SU-DHL-6 (cell line): ENCODE data around the gene MAEL.

Experiments
- EZH2phosphoT487 ChIP-seq: fragments of 200-600 bp; sonication (generic), shearing (Covaris generic); conservative IDR thresholded peaks from 2 replicates; pipeline ENCODE4 v1.6.1; 2018; ENCODE audit warnings: mild to moderate bottlenecking, antibody characterized with exemption, low read length, moderate library complexity, mixed read lengths
- TF ChIP-seq, protein P1 (sequence below): fragments of 200-600 bp; sonication (generic); IDR thresholded peaks from one replicate; pipeline ENCODE4 v1.5.1; 2017; ENCODE audit warnings: antibody characterized with exemption, mild to moderate bottlenecking, low read length, moderate library complexity; ENCODE audit not compliant: insufficient read depth, poor library complexity, severe bottlenecking

GRCh38 chr1:166952002-166952746 lies 36.9 kb upstream of the MAEL start:
- TF ChIP-seq, protein P1, sequence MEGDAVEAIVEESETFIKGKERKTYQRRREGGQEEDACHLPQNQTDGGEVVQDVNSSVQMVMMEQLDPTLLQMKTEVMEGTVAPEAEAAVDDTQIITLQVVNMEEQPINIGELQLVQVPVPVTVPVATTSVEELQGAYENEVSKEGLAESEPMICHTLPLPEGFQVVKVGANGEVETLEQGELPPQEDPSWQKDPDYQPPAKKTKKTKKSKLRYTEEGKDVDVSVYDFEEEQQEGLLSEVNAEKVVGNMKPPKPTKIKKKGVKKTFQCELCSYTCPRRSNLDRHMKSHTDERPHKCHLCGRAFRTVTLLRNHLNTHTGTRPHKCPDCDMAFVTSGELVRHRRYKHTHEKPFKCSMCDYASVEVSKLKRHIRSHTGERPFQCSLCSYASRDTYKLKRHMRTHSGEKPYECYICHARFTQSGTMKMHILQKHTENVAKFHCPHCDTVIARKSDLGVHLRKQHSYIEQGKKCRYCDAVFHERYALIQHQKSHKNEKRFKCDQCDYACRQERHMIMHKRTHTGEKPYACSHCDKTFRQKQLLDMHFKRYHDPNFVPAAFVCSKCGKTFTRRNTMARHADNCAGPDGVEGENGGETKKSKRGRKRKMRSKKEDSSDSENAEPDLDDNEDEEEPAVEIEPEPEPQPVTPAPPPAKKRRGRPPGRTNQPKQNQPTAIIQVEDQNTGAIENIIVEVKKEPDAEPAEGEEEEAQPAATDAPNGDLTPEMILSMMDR, result no peak
- no peak for TF ChIP-seq EZH2phosphoT487
